Liver (tissue), 9 donors: Measurements from ENCODE around the gene P2RY6. TPM values are rescaled to one million over a fixed set of nuclear protein-coding genes. Genes with fewer than 3 reads are reported as not detected.
A peak's percentile ranks its signal among the peaks of the same experiment; 100 is the strongest.

Experiments
- DNase-seq: peaks from one replicate; pipeline ENCODE4 v3.0.0-alpha.2; 2017; ENCODE audit warnings: low spot score
- H3K27ac ChIP-seq, 2 donors: one replicate each; pipeline ENCODE4 v1.7.0; 2013; ENCODE audit warnings: inconsistent platforms in 2 of 2, low read length in 2 of 2, control low read depth in 1 of 2, low read depth in 1 of 2, mild to moderate bottlenecking in 1 of 2
- H3K27me3 ChIP-seq, 4 donors: one replicate each; pipeline versions ENCODE4 v1.6.1 to v1.7.0; 2013; ENCODE audit warnings: low read length in 3 of 4, inconsistent platforms in 1 of 4, mild to moderate bottlenecking in 1 of 4, moderate library complexity in 1 of 4; ENCODE audit not compliant: control insufficient read depth in 4 of 4, insufficient read depth in 4 of 4
- H3K36me3 ChIP-seq, 4 donors: one replicate each; pipeline versions ENCODE4 v1.6.1 to v1.7.0; 2013; ENCODE audit warnings: low read length in 3 of 4, mild to moderate bottlenecking in 3 of 4, low read depth in 1 of 4, moderate library complexity in 1 of 4; ENCODE audit not compliant: control insufficient read depth in 4 of 4, insufficient read depth in 3 of 4
- H3K4me1 ChIP-seq, 4 donors: one replicate each; pipeline versions ENCODE4 v1.6.1 to v1.7.0; 2013; ENCODE audit warnings: low read length in 3 of 4, mild to moderate bottlenecking in 3 of 4, moderate library complexity in 1 of 4; ENCODE audit not compliant: control insufficient read depth in 4 of 4, insufficient read depth in 4 of 4
- H3K4me3 ChIP-seq, 3 donors: one replicate each; pipeline versions ENCODE4 v1.6.1 to v1.7.0; 2013; ENCODE audit warnings: low read length in 3 of 3, control low read depth in 1 of 3, low read depth in 1 of 3, mild to moderate bottlenecking in 1 of 3
- H3K9ac ChIP-seq, 2 donors: one replicate each; pipeline ENCODE4 v1.7.0; 2013; ENCODE audit warnings: low read length in 2 of 2, mild to moderate bottlenecking in 2 of 2, moderate library complexity in 2 of 2, control low read depth in 1 of 2, low read depth in 1 of 2
- H3K9me3 ChIP-seq, 4 donors: one replicate each; pipeline versions ENCODE4 v1.6.1 to v1.7.0; 2013; ENCODE audit warnings: low read length in 3 of 4; ENCODE audit not compliant: control insufficient read depth in 4 of 4
- ATF3 ChIP-seq: IDR thresholded peaks from 2 replicates; pipeline ENCODE4 v1.6.1; 2016; ENCODE audit warnings: antibody characterized with exemption
- FOXA1 ChIP-seq: IDR thresholded peaks from 2 replicates; pipeline ENCODE4 v1.6.1; 2016; ENCODE audit warnings: antibody characterized with exemption
- FOXA2 ChIP-seq: IDR thresholded peaks from 2 replicates; pipeline ENCODE4 v1.6.1; 2016; ENCODE audit warnings: antibody characterized with exemption
- GABPA ChIP-seq, 2 donors: IDR thresholded peaks in 1 of 2; conservative IDR thresholded peaks in 1 of 2; 2 replicates each; pipeline ENCODE4 v1.6.1; 2016; ENCODE audit warnings: antibody characterized with exemption in 2 of 2, mild to moderate bottlenecking in 1 of 2, moderate library complexity in 1 of 2
- HNF4A ChIP-seq, 2 donors: conservative IDR thresholded peaks; 2 replicates each; pipeline ENCODE4 v1.6.1; 2016; ENCODE audit warnings: antibody characterized with exemption in 2 of 2, mild to moderate bottlenecking in 2 of 2
- JUND ChIP-seq, 2 donors: IDR thresholded peaks; 2 replicates each; pipeline ENCODE4 v1.6.1; 2016; ENCODE audit warnings: antibody characterized with exemption in 2 of 2
- MAX ChIP-seq: IDR thresholded peaks from 2 replicates; pipeline ENCODE4 v1.6.1; 2016; ENCODE audit warnings: antibody characterized with exemption
- NR2F2 ChIP-seq: IDR thresholded peaks from 2 replicates; pipeline ENCODE4 v1.6.1; 2016; ENCODE audit warnings: antibody characterized with exemption
- RAD21 ChIP-seq, 2 donors: IDR thresholded peaks; 2 replicates each; pipeline ENCODE4 v1.6.1; 2016; ENCODE audit warnings: antibody characterized with exemption in 2 of 2, mild to moderate bottlenecking in 2 of 2
- REST ChIP-seq: IDR thresholded peaks from 2 replicates; pipeline ENCODE4 v1.6.1; 2016; ENCODE audit warnings: antibody characterized with exemption, mild to moderate bottlenecking
- RXRA ChIP-seq, 2 donors: IDR thresholded peaks; 2 replicates each; pipeline ENCODE4 v1.6.1; 2017 to 2018; ENCODE audit warnings: antibody characterized with exemption in 2 of 2, mild to moderate bottlenecking in 1 of 2
- TAF1 ChIP-seq: conservative IDR thresholded peaks from 2 replicates; pipeline ENCODE4 v1.6.1; 2016; ENCODE audit warnings: antibody characterized with exemption, mild to moderate bottlenecking
- ZBTB33 ChIP-seq: IDR thresholded peaks from 2 replicates; pipeline ENCODE4 v1.6.1; 2016; ENCODE audit warnings: antibody characterized with exemption
- WGBS: extraction: QIAGEN DNeasy Blood & Tissue Kit; methylation state at CpG from one replicate; pipeline ENCODE4 v1.1.7; 2013; 5-methylcytosine and 5-hydroxymethylcytosine counted together
- polyA plus RNA-seq, 2 donors: library from polyadenylated mRNA; stranded (reverse) in 1 of 2; unstranded in 1 of 2; fragments of 200-250 nt in 1 of 2; fragments of >200 nt in 1 of 2; fragmentation: Nextera tagmentation in 1 of 2; extraction: Ambion mirVana in 1 of 2; gene quantifications; one replicate each; pipeline versions ENCODE4 v1.2.1 to v1.2.3, GENCODE V29; 2013 to 2015
- total RNA-seq, 2 donors: library from RNA; depleted of rRNA; stranded (reverse); fragments of >200 nt; gene quantifications; one replicate each; pipeline ENCODE4 v1.2.3, GENCODE V29; 2014
- donor health status: healthy.
- donor health status: healthy.
- donor health status: healthy.
- donor health status: healthy.
- donor health status: healthy.

Gene P2RY6
- total and polyA plus RNA-seq, 4 donors = 0.21 to 1.3 (median 0.78) TPM

- no peak for TF ChIP-seq ZBTB33
These were observed 71.1 kb downstream of the P2RY6 start (continued) for GRCh38 chr11:73343076-73343873.

- DNase-seq = no peak
- Histone ChIP-seq H3K36me3 (no peaks in the 10 kb centered on the region), H3K27me3 (no peaks in the 10 kb centered on the region), H3K9me3 (no peaks in the 10 kb centered on the region), H3K9ac (no peak overlapping the region), H3K4me3 (no peak overlapping the region), H3K27ac (peak overlapping the region in 1 of 2 donors; percentile 3), H3K4me1 (peaks cover 2 to 12% (median 3%) of the 10 kb centered on the region in 4 donors)
- TF ChIP-seq RAD21 (IDR thresholded peaks at IDR 0.05) = no peak
- TF ChIP-seq JUND (IDR thresholded peaks at IDR 0.05) = no peak
- no peak for TF ChIP-seq ZBTB33
- no peak for TF ChIP-seq REST
- TF ChIP-seq HNF4A (conservative IDR thresholded peaks at IDR 0.05) = no peak
- no peak for TF ChIP-seq GABPA (IDR thresholded peaks at IDR 0.05 in 1 of 2, conservative IDR thresholded peaks at IDR 0.05 in 1 of 2)
- no peak for TF ChIP-seq TAF1
- no peak for TF ChIP-seq NR2F2
- TF ChIP-seq RXRA (IDR thresholded peaks at IDR 0.05) = no peak
- no peak for TF ChIP-seq FOXA2
- TF ChIP-seq ATF3 = no peak
- TF ChIP-seq FOXA1 = no peak
- no peak for TF ChIP-seq MAX
- 87% methylated on average over 20 of the region's 20 CpGs for WGBS
These were observed 72.1 kb downstream of the P2RY6 start for GRCh38 chr11:73344191-73344607.
